Ishikawa (cell line): Measurements from ENCODE around the gene RITA1.

Experiments
- CEBPB ChIP-seq: IDR thresholded peaks from 2 replicates; pipeline ENCODE4 v1.6.1; 2012
- CREB1 ChIP-seq: IDR thresholded peaks from 2 replicates; pipeline ENCODE4 v1.6.1; 2012; ENCODE audit warnings: low read depth
- EP300 ChIP-seq: IDR thresholded peaks from 2 replicates; pipeline ENCODE4 v1.6.1; 2012; ENCODE audit warnings: borderline replicate concordance
- FOXM1 ChIP-seq: IDR thresholded peaks from 2 replicates; pipeline ENCODE4 v1.6.1; 2012; ENCODE audit warnings: low read depth, borderline replicate concordance
- RAD21 ChIP-seq: IDR thresholded peaks from 2 replicates; pipeline ENCODE4 v1.6.1; 2012; ENCODE audit warnings: low read depth
- TAF1 ChIP-seq: IDR thresholded peaks from 2 replicates; pipeline ENCODE4 v1.6.1; 2012; ENCODE audit warnings: low read depth, mild to moderate bottlenecking
- TCF12 ChIP-seq: IDR thresholded peaks from 2 replicates; pipeline ENCODE4 v1.6.1; 2012; ENCODE audit warnings: low read depth
- TEAD4 ChIP-seq: IDR thresholded peaks from 2 replicates; pipeline ENCODE4 v1.6.1; 2012
- YY1 ChIP-seq: IDR thresholded peaks from 2 replicates; pipeline ENCODE4 v1.6.1; 2012; ENCODE audit warnings: low read depth
- ZBTB7A ChIP-seq: IDR thresholded peaks from 2 replicates; pipeline ENCODE4 v1.6.1; 2012; ENCODE audit warnings: low read depth
- TF ChIP-seq, protein P1 (sequence below): IDR thresholded peaks from 2 replicates; pipeline ENCODE4 v1.6.1; 2012
- TF ChIP-seq, protein P2 (sequence below): IDR thresholded peaks from 2 replicates; pipeline ENCODE4 v1.6.1; 2012; ENCODE audit warnings: low read depth, mild to moderate bottlenecking
- TF ChIP-seq, protein P3 (sequence below): IDR thresholded peaks from 2 replicates; pipeline ENCODE4 v1.6.1; 2012

DNA sequence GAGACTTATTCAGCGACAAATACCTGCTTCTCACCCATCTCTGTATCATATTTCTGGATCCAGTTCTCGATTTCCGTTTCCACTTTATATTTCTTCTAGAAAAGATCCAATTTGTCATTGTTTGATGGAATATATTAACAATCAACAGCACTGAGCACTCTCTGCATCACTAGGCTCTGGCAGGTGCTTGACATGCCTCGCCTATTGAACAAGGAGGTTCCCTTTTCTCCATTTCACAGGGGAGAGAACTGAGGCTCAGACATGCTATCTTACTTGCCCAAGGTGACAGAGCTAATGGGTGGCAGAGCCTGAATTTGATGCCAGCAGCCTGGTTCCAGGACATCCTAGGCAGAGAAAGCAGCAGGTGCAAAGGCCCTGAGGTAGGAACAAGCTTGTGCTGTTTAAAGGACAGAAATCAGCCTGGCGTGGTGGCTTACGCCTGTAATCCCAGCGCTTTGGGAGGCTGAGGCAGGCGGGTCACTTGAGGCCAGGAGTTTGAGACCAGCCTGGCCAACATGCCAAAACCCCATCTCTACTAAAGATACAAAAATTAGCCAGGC lies 12.1 kb downstream of the RITA1 start:
- TF ChIP-seq, protein P1, sequence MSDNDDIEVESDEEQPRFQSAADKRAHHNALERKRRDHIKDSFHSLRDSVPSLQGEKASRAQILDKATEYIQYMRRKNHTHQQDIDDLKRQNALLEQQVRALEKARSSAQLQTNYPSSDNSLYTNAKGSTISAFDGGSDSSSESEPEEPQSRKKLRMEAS, result no peak
- TF ChIP-seq RAD21 (no peak), TAF1 (no peak), TCF12 (no peak), FOXM1 (no peak), EP300 (no peak), YY1 (no peak), ZBTB7A (no peak), CREB1 (no peak), CEBPB (no peak), TEAD4 (no peak)
- TF ChIP-seq, protein P2, sequence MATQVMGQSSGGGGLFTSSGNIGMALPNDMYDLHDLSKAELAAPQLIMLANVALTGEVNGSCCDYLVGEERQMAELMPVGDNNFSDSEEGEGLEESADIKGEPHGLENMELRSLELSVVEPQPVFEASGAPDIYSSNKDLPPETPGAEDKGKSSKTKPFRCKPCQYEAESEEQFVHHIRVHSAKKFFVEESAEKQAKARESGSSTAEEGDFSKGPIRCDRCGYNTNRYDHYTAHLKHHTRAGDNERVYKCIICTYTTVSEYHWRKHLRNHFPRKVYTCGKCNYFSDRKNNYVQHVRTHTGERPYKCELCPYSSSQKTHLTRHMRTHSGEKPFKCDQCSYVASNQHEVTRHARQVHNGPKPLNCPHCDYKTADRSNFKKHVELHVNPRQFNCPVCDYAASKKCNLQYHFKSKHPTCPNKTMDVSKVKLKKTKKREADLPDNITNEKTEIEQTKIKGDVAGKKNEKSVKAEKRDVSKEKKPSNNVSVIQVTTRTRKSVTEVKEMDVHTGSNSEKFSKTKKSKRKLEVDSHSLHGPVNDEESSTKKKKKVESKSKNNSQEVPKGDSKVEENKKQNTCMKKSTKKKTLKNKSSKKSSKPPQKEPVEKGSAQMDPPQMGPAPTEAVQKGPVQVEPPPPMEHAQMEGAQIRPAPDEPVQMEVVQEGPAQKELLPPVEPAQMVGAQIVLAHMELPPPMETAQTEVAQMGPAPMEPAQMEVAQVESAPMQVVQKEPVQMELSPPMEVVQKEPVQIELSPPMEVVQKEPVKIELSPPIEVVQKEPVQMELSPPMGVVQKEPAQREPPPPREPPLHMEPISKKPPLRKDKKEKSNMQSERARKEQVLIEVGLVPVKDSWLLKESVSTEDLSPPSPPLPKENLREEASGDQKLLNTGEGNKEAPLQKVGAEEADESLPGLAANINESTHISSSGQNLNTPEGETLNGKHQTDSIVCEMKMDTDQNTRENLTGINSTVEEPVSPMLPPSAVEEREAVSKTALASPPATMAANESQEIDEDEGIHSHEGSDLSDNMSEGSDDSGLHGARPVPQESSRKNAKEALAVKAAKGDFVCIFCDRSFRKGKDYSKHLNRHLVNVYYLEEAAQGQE, result no peak
- TF ChIP-seq, protein P3, sequence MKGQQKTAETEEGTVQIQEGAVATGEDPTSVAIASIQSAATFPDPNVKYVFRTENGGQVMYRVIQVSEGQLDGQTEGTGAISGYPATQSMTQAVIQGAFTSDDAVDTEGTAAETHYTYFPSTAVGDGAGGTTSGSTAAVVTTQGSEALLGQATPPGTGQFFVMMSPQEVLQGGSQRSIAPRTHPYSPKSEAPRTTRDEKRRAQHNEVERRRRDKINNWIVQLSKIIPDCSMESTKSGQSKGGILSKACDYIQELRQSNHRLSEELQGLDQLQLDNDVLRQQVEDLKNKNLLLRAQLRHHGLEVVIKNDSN, result no peak
